Endodermal cell (in vitro differentiated cells): ENCODE results near the gene METTL8. TPM values are rescaled to one million over a fixed set of nuclear protein-coding genes. Genes with fewer than 3 reads are reported as not detected.
"Not testable (repeated sequence)": the region's sequence is repeated elsewhere in the genome, so short reads cannot be mapped to it uniquely, and the experiment has no call there.

Experiments
- DNase-seq: peaks from one replicate; pipeline ENCODE4 v3.0.0-alpha.2; 2017
- H3K27ac ChIP-seq: 2 replicates; pipeline ENCODE4 v1.5.1; 2013; ENCODE audit warnings: mild to moderate bottlenecking, low read depth, low read length, moderate library complexity
- H3K27me3 ChIP-seq: 2 replicates; pipeline ENCODE4 v1.6.1; 2013; ENCODE audit warnings: mild to moderate bottlenecking, low read length, moderate library complexity; ENCODE audit not compliant: insufficient read depth, control insufficient read depth, poor library complexity, severe bottlenecking
- H3K36me3 ChIP-seq: 2 replicates; pipeline ENCODE4 v1.7.0; 2013; ENCODE audit warnings: mild to moderate bottlenecking, low read length, moderate library complexity; ENCODE audit not compliant: control insufficient read depth, insufficient read depth
- H3K4me1 ChIP-seq: one replicate; pipeline ENCODE4 v1.7.0; 2013; ENCODE audit warnings: low read length; ENCODE audit not compliant: control insufficient read depth, insufficient read depth
- H3K4me3 ChIP-seq: 2 replicates; pipeline ENCODE4 v1.5.1; 2013; ENCODE audit warnings: mild to moderate bottlenecking, low read length, moderate library complexity
- H3K9ac ChIP-seq: 2 replicates; pipeline ENCODE4 v1.6.1; 2013; ENCODE audit warnings: mild to moderate bottlenecking, low read length, moderate library complexity; ENCODE audit not compliant: poor library complexity, severe bottlenecking; ENCODE audit errors: extremely low read depth
- H3K9me3 ChIP-seq: 2 replicates; pipeline ENCODE4 v1.6.1; 2013; ENCODE audit warnings: mild to moderate bottlenecking, low read length, moderate library complexity; ENCODE audit not compliant: control insufficient read depth
- H3K27ac Mint-ChIP-seq: 2 replicates; pipeline ENCODE4 v1.8.0; 2020; ENCODE audit warnings: mixed read lengths
- H3K27me3 Mint-ChIP-seq: 2 replicates; pipeline ENCODE4 v1.8.0; 2021; ENCODE audit warnings: mild to moderate bottlenecking, mixed read lengths; ENCODE audit not compliant: insufficient read depth
- H3K36me3 Mint-ChIP-seq: 2 replicates; pipeline ENCODE4 v1.8.0; 2020; ENCODE audit warnings: low read depth, mixed read lengths
- H3K4me1 Mint-ChIP-seq: 2 replicates; pipeline ENCODE4 v1.8.0; 2020; ENCODE audit warnings: mixed read lengths
- H3K4me3 Mint-ChIP-seq: 2 replicates; pipeline ENCODE4 v1.8.0; 2020; ENCODE audit warnings: mild to moderate bottlenecking, moderate library complexity, mixed read lengths
- H3K9me3 Mint-ChIP-seq: 2 replicates; pipeline ENCODE4 v1.8.0; 2020; ENCODE audit warnings: mild to moderate bottlenecking, mixed read lengths
- WGBS, 2 experiments: methylation state at CpG; one replicate each; pipeline versions ENCODE4 v1.1.5 to v1.1.7; 2013; ENCODE audit warnings: missing lambda C conversion rate in 2 of 2, mixed read lengths in 1 of 2; ENCODE audit not compliant: insufficient coverage in 1 of 2, insufficient read length in 1 of 2; 5-methylcytosine and 5-hydroxymethylcytosine counted together
- total RNA-seq, 2 donors: library from RNA; stranded (reverse); fragmentation: NEBNext Ultra II Directional in 1 of 2; extraction: Animal tissue kit (Norgen Biotek cat#: 25700) in 1 of 2; gene quantifications; 2 replicates in 1 of 2; 3 replicates in 1 of 2; pipeline ENCODE4 v1.2.1, GENCODE V29; 2021
- TF ChIP-seq, protein P1 (sequence below): fragments of 200-600 bp; sonication (generic); conservative IDR thresholded peaks from 2 replicates; pipeline ENCODE4 v1.5.0; 2021; ENCODE audit warnings: antibody characterized with exemption, mild to moderate bottlenecking

The METTL8 gene
- total RNA-seq, 2 donors from 2014 or later, result 20.3 to 33.6 TPM

DNA sequence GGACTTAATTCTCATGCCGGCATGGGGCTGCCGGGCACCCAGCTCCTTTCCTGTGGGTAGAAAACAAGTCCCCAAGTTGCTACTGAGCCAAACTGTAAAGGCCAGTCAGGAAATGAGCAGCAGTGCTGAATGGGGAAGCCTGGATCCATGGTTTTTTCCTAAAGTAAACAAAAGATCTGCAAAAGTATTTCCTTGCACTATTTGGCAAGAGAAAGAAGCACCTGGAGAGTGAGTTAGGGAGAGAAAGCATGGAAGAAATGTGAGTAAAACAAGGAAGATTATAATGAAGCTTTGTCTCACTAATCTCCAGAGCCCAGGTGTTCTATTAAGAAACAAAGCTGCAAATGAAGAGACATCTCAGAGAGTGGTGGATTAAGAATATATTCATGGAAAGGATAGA is 117.6 kb downstream of the METTL8 start:
- DNase-seq, result peak; percentile 78
- H3K4me1 Mint-ChIP-seq, result peaks cover 60% of the 10 kb centered on the region
- Histone ChIP-seq H3K36me3 (no peaks in the 10 kb centered on the region), H3K4me3 (peak overlapping the region; percentile 61), H3K27me3 (peaks cover 34% of the 10 kb centered on the region), H3K27ac (no peak overlapping the region), H3K9ac (no peak overlapping the region), H3K9me3 (peaks cover 22% of the 10 kb centered on the region), H3K4me1 (peaks cover 20% of the 10 kb centered on the region)
- peak overlapping the region; percentile 1 for H3K4me3 Mint-ChIP-seq
- TF ChIP-seq, protein P1, sequence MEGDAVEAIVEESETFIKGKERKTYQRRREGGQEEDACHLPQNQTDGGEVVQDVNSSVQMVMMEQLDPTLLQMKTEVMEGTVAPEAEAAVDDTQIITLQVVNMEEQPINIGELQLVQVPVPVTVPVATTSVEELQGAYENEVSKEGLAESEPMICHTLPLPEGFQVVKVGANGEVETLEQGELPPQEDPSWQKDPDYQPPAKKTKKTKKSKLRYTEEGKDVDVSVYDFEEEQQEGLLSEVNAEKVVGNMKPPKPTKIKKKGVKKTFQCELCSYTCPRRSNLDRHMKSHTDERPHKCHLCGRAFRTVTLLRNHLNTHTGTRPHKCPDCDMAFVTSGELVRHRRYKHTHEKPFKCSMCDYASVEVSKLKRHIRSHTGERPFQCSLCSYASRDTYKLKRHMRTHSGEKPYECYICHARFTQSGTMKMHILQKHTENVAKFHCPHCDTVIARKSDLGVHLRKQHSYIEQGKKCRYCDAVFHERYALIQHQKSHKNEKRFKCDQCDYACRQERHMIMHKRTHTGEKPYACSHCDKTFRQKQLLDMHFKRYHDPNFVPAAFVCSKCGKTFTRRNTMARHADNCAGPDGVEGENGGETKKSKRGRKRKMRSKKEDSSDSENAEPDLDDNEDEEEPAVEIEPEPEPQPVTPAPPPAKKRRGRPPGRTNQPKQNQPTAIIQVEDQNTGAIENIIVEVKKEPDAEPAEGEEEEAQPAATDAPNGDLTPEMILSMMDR, result no peak
- 12 to 13% methylated on average over 2 of the region's 2 CpGs for WGBS, 2 experiments
- peaks cover 27% of the 10 kb centered on the region for H3K9me3 Mint-ChIP-seq
- peaks cover 25% of the 10 kb centered on the region for H3K36me3 Mint-ChIP-seq
- H3K27me3 Mint-ChIP-seq, result peaks cover 42% of the 10 kb centered on the region
- H3K27ac Mint-ChIP-seq, result peak overlapping the region; percentile 71

- H3K27me3 Mint-ChIP-seq, result peaks cover 38% of the 10 kb centered on the region
- H3K4me1 Mint-ChIP-seq, result peaks cover 58% of the 10 kb centered on the region
- Histone ChIP-seq H3K4me1 (peaks cover 20% of the 10 kb centered on the region), H3K27me3 (peaks cover 29% of the 10 kb centered on the region), H3K36me3 (no peaks in the 10 kb centered on the region), H3K9me3 (peaks cover 26% of the 10 kb centered on the region), H3K27ac (no peak overlapping the region), H3K4me3 (peak overlapping the region; percentile 61), H3K9ac (no peak overlapping the region)
- H3K27ac Mint-ChIP-seq, result peak overlapping the region; percentile 71
- H3K9me3 Mint-ChIP-seq, result peaks cover 31% of the 10 kb centered on the region
- peak overlapping the region; percentile 1 for H3K4me3 Mint-ChIP-seq
- TF ChIP-seq, protein P1, result no peak
- DNase-seq, result no peak
- peaks cover 26% of the 10 kb centered on the region for H3K36me3 Mint-ChIP-seq
- WGBS, 2 experiments, result 34 to 58% methylated on average over 2 to 3 of the region's 3 CpGs
Observed at GRCh38 chr2:171315781-171316180, 118.0 kb downstream of the METTL8 start.

DNA sequence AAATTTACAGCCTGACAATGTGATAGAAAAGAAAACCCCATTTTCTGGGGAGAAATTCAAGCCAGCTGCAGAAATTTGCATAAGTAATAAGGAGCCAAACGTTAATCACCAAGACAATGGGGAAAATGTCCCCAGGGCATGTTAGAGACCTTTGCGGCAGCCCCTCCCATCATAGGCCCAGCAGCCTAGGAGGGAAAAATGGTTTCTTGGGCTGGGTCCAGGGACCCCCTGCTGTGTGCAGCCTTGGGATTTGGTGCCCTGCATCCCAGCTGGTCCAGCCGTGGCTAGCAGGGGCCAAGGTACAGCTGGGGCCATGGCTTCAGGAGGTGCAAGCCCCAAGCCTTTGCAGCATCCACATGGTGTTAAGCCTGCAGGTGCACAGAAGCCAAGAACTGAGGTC is 121.6 kb downstream of the METTL8 start:
- H3K4me3 ChIP-seq, H3K9ac ChIP-seq, H3K36me3 ChIP-seq, H3K4me1 ChIP-seq, DNase-seq, H3K27ac Mint-ChIP-seq, H3K27me3 Mint-ChIP-seq, H3K27ac ChIP-seq, H3K4me3 Mint-ChIP-seq, H3K27me3 ChIP-seq: not testable (repeated sequence)
- Mint-ChIP-seq H3K4me1 (peaks cover 25% of the 10 kb centered on the region), H3K9me3 (peaks cover 32% of the 10 kb centered on the region), H3K36me3 (peaks cover 25% of the 10 kb centered on the region)
- peaks cover 30% of the 10 kb centered on the region for H3K9me3 ChIP-seq
- 86 to 100% methylated on average over 1 to 3 of the region's 3 CpGs for WGBS, 2 experiments

- not testable (repeated sequence) for H3K9ac ChIP-seq, H3K36me3 ChIP-seq, H3K27ac Mint-ChIP-seq, H3K27ac ChIP-seq, DNase-seq, H3K4me3 Mint-ChIP-seq, H3K27me3 ChIP-seq, H3K27me3 Mint-ChIP-seq, H3K4me3 ChIP-seq, H3K4me1 ChIP-seq
- WGBS, 2 experiments, result 95% methylated on average over 1 of the region's 1 CpG; no CpG with 5 or more reads in 1 of the 2 experiments
- peaks cover 30% of the 10 kb centered on the region for H3K9me3 ChIP-seq
- H3K36me3 Mint-ChIP-seq, result peaks cover 27% of the 10 kb centered on the region
- H3K9me3 Mint-ChIP-seq, result peaks cover 32% of the 10 kb centered on the region
- peaks cover 19% of the 10 kb centered on the region for H3K4me1 Mint-ChIP-seq
Observed at GRCh38 chr2:171311589-171311988, 122.2 kb downstream of the METTL8 start.
